Measurements from ENCODE around the gene XPO5. TPM values are rescaled to one million over a fixed set of nuclear protein-coding genes. Genes with fewer than 3 reads are reported as not detected.

XPO5 gene
- total RNA-seq, 1 donor from 2014 or later, result 32.4 TPM

DNA sequence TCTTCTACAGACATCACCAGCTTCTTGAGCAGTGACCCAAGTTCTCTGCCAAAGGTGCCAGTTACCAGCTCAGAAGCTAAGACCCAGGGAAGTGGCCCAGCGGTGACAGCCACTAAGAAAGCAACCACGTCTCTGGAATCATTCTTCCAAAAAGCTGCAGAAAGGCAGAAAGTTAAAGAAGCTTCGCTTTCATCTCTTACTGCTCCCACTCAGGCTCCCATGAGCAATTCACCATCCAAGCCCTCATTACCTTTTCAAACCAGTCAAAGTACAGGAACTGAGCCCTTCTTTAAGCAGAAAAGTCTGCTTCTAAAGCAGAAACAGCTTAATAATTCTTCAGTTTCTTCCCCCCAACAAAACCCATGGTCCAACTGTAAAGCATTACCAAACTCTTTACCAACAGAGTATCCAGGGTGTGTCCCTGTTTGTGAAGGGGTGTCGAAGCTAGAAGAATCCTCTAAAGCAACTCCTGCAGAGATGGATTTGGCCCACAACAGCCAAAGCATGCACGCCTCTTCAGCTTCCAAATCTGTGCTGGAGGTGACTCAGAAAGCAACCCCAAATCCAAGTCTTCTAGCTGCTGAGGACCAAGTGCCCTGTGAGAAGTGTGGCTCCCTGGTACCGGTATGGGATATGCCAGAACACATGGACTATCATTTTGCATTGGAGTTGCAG lies 38.0 kb upstream of the XPO5 start:
- Mint-ChIP-seq H3K4me3 (ENCODE audit: unreplicated experiment) (no peak overlapping the region), H3K4me1 (ENCODE audit: low read depth) (peaks cover 2% of the 10 kb centered on the region), H3K27ac (ENCODE audit: unreplicated experiment) (peak overlapping the region; percentile 14), H3K36me3 (ENCODE audit: low read depth) (peaks cover 7% of the 10 kb centered on the region), H3K9me3 (ENCODE audit: low read depth) (no peaks in the 10 kb centered on the region), H3K27me3 (ENCODE audit: low read depth) (no peaks in the 10 kb centered on the region)
- peak; percentile 15 for DNase-seq (ENCODE audit: low spot score)
- no peak for TF ChIP-seq CTCF (IDR thresholded peaks at IDR 0.05)

- H3K4me3 Mint-ChIP-seq (ENCODE audit: unreplicated experiment), result no peak overlapping the region
Observed at GRCh38 chr6:43610431-43610830, 34.6 kb upstream of the XPO5 start.

GRCh38 chr6:43609402-43609801 lies 33.6 kb upstream of the XPO5 start:
- Mint-ChIP-seq H3K27me3 (ENCODE audit: low read depth) (no peaks in the 10 kb centered on the region), H3K27ac (ENCODE audit: unreplicated experiment) (no peak overlapping the region), H3K36me3 (ENCODE audit: low read depth) (peaks cover 12% of the 10 kb centered on the region), H3K4me3 (ENCODE audit: unreplicated experiment) (no peak overlapping the region), H3K9me3 (ENCODE audit: low read depth) (no peaks in the 10 kb centered on the region), H3K4me1 (ENCODE audit: low read depth) (peaks cover 11% of the 10 kb centered on the region)
- no peak for TF ChIP-seq CTCF (IDR thresholded peaks at IDR 0.05)
- no peak for DNase-seq (ENCODE audit: low spot score)

More at GRCh38 chr6:43610431-43610830, 34.6 kb upstream of the XPO5 start:
- Mint-ChIP-seq H3K9me3 (ENCODE audit: low read depth) (no peaks in the 10 kb centered on the region), H3K27ac (ENCODE audit: unreplicated experiment) (peak overlapping the region; percentile 70), H3K27me3 (ENCODE audit: low read depth) (no peaks in the 10 kb centered on the region), H3K36me3 (ENCODE audit: low read depth) (peaks cover 9% of the 10 kb centered on the region), H3K4me1 (ENCODE audit: low read depth) (peaks cover 11% of the 10 kb centered on the region)
- peak; percentile 33 for DNase-seq (ENCODE audit: low spot score)
- no peak for TF ChIP-seq CTCF (IDR thresholded peaks at IDR 0.05)

- no peak for TF ChIP-seq CTCF (IDR thresholded peaks at IDR 0.05)
- H3K36me3 Mint-ChIP-seq (ENCODE audit: low read depth), result peaks cover 14% of the 10 kb centered on the region
- H3K4me3 Mint-ChIP-seq (ENCODE audit: unreplicated experiment), result no peak overlapping the region
- no peaks in the 10 kb centered on the region for H3K27me3 Mint-ChIP-seq (ENCODE audit: low read depth)
- peak overlapping the region; percentile 27 for H3K27ac Mint-ChIP-seq (ENCODE audit: unreplicated experiment)
- peaks cover 15% of the 10 kb centered on the region for H3K4me1 Mint-ChIP-seq (ENCODE audit: low read depth)
- DNase-seq (ENCODE audit: low spot score), result no peak
- no peaks in the 10 kb centered on the region for H3K9me3 Mint-ChIP-seq (ENCODE audit: low read depth)
Observed at GRCh38 chr6:43608807-43609206, 33.0 kb upstream of the XPO5 start.

GRCh38 chr6:43608310-43608763 lies 32.5 kb upstream of the XPO5 start:
- no peaks in the 10 kb centered on the region for H3K27me3 Mint-ChIP-seq (ENCODE audit: low read depth)
- peak; percentile 92 for TF ChIP-seq CTCF (IDR thresholded peaks at IDR 0.05)
- peaks cover 12% of the 10 kb centered on the region for H3K36me3 Mint-ChIP-seq (ENCODE audit: low read depth)
- H3K9me3 Mint-ChIP-seq (ENCODE audit: low read depth), result no peaks in the 10 kb centered on the region
- H3K27ac Mint-ChIP-seq (ENCODE audit: unreplicated experiment), result peak overlapping the region; percentile 58
- H3K4me1 Mint-ChIP-seq (ENCODE audit: low read depth), result peaks cover 15% of the 10 kb centered on the region
- DNase-seq (ENCODE audit: low spot score), result peak; percentile 33
- no peak overlapping the region for H3K4me3 Mint-ChIP-seq (ENCODE audit: unreplicated experiment)
